ENCODE data around the gene FAM43A.

Gene FAM43A

DNA sequence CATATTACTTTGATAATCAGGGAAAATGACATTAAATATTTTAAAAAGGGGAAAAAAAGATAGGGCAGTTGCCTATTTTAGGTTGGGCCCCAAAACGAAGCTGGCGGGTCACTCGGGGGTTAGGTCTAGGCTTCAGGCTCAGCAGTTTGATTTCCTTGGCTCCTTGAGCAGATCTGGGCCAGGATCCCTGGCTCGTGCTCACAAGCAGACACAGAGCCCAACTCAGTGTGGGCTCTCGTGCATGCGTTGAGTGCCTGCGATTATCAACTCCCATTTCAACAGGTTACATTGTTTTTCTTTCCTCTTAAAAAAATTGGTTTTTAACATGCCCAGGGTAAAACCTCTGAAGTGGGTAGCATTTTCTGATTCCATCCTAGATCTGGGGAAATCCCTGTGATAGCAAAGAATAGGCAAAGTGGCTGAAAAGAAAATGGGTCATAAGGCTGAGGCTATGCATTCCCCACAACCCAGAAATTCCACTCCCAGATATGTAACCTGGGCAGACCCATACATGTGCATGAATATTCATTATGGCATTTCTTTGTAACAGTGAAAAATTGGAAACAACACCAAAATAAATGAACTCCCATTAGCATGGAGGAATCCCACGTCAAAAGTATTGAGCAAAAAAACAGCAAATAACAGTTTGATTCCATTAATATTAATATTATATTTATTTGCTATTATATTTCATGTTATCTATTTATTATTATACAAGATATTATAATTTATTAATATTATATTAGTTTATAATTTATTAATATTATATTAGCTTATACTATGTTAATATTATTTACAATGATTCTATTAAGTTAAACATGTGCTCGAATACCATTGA is 27.8 kb downstream of the FAM43A start:
- DNase-seq: no peak

GRCh38 chr3:194714137-194714455 is 28.4 kb downstream of the FAM43A start:
- no peak for DNase-seq

DNA sequence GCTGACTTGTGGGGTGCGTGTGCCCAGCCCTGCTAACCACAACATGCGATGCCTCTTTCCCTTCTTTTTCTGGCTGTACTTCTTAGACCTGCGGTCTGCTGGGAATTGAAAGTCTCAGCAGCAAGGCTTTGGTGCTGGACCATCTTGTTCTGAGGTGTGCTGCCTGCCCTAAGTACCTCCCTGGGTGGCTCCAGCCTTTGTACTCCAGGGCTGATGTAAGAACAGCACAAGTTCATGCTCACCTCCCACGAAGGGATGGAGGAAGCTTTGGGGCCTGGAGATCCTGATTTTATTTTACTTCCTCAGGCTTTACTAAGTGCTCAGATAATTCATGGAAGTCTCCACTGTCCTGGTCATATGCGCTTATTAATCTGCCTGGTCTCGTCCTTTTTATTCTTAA is 28.9 kb downstream of the FAM43A start:
- no peak for DNase-seq

GRCh38 chr3:194715022-194715800 is 29.5 kb downstream of the FAM43A start:
- no peak for DNase-seq

GRCh38 chr3:194718079-194718478 is 32.4 kb downstream of the FAM43A start:
- DNase-seq: no peak

GRCh38 chr3:194720048-194720447 is 34.4 kb downstream of the FAM43A start:
- no peak for DNase-seq

DNA sequence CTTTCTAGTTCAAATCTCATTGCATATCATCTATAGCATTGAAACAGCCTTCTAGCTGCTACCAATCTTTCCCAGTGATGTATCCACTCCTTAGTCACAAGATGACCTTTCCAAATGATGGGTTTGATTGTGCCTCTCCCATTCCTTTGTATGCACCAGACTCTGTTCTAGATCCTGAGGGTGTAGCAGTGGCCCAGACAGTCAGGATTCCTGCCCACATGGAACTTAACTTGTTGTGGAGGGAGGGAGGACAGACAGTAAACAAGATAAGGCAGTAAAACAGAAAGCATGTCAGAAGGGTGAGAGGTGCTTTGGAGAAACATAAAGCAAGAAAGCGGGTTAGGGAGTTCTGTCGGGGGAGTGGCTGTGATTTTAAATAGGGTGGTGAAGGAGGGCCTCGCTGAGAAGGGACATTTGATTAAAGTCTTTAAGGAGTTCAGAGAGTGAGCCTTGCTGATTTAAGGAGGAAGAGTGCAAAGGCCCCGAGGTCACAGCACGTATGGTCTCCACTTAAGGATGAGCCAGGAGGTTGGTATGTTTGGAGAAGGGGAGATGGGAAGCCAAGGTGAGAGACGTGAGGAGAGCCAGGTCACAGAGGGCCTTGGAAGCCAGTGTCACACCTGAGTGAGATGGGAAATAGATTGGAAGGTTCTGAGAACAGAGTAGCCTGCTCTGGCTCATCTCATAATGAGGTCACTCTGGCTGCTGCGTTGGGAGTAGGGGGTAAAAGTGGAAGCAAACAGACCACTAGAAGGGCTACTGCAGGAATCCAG is 38.3 kb downstream of the FAM43A start:
- DNase-seq: no peak

DNA sequence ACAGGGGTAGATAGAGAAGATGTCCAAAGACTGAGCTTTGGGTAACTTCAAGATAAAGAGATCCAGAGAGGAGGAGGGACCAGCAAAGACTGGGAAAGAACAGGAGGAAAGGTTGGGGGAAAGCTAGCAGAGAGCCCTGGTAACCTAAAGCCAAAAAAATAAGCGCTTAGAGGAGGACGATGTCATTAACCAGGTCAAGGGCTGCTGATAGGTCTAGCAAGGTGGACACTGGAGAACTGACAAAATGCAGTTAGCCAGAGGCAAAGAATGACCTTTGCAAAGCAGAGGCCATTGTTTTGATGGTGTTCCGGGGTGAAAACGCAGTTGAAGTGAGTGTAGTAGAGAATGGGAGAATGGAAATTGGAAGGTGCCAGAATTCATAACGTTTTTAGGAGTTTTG is 39.7 kb downstream of the FAM43A start:
- DNase-seq: no peak

- DNase-seq: no peak
Measured at GRCh38 chr3:194727435-194728128, 41.9 kb downstream of the FAM43A start.

- no peak for DNase-seq
Measured at GRCh38 chr3:194728986-194729385, 43.3 kb downstream of the FAM43A start.

DNA sequence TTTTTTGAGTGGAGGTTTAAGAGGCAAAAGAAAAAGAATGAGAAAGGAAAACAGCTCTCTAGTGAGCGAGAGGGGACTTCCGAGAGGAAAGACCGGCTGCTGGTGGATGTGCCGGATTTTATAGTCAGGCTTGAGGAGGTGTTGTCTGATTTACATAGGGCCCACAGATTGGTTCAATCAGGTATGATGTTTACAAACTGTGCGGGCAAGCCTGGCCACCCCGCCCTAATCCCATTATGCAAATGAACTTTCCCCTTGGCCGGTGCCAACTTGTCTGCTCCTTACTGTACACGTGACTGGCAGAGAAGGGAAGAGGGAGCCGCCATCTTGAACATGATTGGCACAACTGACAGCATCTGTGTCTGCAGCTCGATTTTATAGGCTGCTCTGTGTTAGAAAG is 44.7 kb downstream of the FAM43A start:
- no peak for DNase-seq

DNA sequence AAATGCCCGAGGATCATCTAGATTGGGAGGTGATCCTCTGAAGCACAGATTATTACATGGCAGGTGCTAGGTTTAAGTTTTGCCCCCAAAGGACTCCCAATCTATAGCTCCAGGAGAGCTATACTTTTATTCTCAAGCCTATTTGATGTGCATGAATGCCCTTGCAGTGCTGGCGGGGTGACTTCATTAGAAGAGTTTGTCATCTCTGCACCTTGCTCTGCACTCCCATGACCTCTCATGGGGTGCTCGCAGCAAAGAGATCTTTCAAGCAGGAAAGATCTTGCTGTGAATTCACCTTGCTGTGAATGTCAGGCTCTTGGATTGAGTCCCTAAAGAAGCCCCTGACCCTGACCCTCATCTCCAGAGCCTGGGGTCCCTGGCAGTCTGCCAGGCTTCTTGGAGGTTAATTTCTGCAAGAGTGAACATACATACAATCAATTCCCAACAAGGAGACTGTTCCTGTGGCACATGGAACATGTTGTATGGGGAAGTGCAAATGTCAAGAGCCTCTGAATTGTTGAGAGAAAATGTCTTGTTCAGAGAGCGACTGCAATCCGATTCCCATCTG is 45.9 kb downstream of the FAM43A start:
- no peak for DNase-seq

DNA sequence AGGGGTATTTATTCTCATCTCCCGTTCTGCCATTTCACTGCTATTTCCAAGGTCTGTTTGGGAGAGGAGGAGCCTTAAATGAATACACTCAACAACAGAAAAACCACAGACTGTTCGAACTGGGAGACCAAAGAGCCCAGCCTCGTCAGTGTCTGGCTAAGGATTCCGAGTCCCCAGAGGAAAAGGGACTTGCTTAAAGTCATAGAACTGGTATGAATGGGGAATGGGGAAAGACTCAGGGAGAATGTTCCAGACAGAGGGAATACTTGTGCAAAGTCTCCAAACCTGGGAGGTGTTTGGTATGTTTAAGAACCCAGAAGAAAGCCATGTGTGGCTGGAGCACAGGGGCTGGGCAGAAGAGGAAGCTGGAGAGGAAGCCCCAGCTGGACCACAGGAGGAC is 46.9 kb downstream of the FAM43A start:
- no peak for DNase-seq

DNA sequence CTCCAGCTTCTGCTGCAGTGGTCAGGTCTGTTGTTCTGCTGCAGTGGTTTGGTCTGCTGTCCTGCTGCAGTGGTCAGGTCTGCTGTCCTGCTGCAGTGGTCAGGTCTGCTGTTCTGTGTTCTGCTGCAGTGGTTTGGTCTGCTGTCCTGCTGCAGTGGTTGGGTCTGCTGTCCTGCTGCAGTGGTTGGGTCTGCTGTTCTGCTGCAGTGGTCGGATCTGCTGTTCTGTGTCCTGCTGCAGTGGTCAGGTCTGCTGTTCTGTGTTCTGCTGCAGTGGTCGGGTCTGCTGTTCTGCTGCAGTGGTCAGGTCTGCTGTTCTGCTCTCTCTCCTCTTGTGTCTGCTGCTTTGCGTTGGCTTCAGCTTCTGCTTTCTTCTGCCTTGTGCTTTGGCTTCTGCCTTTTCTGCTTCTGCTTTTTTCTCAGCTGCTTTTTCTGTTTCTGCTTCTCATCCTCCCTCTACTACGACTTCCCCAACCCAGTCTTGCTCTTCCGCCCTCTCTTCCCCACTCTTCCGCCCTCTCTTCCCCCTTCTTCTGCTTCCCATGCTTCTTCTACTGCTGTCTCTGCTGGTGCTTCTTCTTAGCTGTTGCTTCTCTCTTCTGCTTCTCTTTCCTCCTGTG is 50.7 kb downstream of the FAM43A start:
- DNase-seq: no peak

DNA sequence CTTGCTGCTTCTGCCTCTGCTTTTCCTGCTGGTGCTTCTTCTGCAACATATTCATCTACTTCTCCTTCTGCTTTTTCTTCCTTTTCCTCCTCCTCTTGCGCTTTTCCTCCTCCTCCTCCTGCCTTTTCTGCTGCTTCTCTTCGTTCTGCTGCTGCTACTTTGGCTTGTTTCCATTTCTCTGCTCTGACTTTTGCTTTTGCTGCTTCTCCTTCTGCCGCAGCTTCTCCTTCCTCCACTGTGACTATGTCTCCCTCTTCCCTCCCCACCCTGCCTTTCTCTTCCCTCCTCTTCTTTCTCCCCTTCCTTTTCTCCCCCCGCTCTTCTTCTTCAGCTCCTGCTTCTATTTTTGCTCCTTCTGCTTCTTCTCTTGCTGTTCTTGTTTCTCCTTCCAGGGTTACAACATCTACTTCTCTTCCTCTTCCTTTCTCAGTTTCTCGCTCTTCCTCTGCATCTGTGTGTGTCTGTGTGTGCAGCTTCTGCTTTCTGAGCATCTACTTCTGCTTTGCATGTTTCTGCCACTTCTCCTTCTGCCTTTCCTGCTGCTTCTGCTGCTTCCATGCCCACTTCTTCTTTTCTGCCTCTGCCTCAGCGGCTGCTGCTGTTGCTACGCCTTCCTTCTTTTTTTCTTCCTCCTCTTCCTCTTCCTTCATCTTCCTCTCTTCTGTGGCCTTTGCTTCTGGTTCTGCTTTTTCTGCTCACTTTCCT is 51.4 kb downstream of the FAM43A start:
- DNase-seq: no peak
